ENCODE data around the gene CHD6.

DNA sequence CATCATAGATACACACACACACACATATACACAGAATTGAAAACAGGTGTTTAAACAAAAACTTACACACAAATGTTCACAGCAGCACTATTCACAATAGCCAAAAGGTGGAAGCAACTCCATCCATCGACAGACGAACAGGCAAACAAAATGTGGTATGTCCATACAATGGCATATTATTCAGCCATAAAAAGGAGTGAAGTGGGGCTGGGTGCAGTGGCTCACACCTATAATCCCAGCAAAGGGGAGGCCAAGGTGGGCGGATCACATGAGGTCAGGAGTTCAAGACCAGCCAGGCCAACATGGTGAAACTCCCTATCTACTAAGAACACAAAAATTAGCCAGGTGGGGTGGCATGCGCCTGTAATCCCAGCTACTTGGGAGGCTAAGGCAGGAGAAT, 80.3 kb downstream of the CHD6 start:
- TF ChIP-seq, protein P1, sequence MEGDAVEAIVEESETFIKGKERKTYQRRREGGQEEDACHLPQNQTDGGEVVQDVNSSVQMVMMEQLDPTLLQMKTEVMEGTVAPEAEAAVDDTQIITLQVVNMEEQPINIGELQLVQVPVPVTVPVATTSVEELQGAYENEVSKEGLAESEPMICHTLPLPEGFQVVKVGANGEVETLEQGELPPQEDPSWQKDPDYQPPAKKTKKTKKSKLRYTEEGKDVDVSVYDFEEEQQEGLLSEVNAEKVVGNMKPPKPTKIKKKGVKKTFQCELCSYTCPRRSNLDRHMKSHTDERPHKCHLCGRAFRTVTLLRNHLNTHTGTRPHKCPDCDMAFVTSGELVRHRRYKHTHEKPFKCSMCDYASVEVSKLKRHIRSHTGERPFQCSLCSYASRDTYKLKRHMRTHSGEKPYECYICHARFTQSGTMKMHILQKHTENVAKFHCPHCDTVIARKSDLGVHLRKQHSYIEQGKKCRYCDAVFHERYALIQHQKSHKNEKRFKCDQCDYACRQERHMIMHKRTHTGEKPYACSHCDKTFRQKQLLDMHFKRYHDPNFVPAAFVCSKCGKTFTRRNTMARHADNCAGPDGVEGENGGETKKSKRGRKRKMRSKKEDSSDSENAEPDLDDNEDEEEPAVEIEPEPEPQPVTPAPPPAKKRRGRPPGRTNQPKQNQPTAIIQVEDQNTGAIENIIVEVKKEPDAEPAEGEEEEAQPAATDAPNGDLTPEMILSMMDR (conservative IDR thresholded peaks at IDR 0.05), result no peak
- TF ChIP-seq EZH2 (IDR thresholded peaks at IDR 0.05; ENCODE audit: low read depth), result no peak

All from PC-9 (cell line).